ENCODE data around the gene ADIPOQ.
"Not testable (repeated sequence)": the region's sequence is repeated elsewhere in the genome, so short reads cannot be mapped to it uniquely, and the experiment has no call there.

Gene ADIPOQ

DNA sequence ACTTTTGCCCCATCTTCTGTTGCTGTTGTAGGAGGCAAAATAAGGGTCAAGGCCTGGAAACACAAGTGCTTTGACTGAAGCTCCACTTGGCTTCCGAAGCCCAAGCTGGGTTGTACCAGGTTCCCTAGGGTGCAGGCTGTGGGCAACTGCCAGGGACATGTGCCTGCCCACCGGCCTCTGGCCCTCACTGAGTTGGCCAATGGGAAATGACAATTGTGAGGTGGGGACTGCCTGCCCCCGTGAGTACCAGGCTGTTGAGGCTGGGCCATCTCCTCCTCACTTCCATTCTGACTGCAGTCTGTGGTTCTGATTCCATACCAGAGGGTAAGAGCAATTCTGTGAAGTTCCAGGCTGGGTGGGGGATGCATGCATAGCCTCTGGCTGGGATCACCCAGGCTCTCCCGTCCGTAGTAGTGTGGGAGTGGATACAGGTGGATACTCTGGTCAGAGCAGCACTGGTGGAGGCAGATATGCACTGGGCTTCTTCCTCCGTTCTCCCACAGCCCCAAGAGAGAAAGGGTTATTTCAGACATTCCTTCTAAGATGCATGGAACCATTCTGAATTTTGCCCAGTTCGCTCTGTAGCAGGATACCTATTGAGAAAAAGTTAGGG, at the start of gene ADIPOQ:
Gene ADIPOQ, plus strand, starts transcription at position 285 of the 613 bp plus-strand sequence. CDS start 10,349 bp downstream, outside the sequence.
- DNase-seq (ENCODE audit: low read depth in 2 of 3, low spot score in 2 of 3) = no peak

DNA sequence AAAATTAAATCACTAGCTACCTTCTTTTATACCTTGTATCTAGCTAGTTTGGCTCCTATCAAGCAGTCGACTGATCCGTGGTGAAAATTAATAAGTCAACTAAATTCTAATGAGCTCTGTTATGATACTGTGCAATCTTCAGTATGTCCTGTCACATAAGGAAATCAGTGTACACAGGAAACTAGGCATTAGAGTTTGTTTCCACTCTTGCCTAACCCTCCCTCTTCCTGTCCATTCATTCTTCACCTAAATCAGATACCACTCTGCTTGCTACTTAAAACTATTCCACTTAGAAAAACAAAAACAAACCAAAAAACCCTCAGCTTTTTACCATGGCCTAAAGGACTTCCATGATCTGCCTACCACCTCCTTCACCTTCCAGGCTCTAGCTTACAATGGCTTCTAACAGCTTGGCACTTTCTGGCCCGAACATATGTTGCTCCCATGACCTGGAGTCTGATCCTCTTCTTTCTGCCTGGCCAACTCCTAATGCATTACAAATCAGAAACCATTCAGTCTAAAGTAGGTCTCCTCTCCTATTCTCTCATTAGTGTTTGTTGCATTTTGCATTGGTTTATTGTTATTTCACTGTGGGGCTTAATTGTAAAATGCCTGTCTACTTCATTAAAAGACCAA, 44.2 kb upstream of the ADIPOQ start:
- DNase-seq (ENCODE audit: low read depth in 2 of 3, low spot score in 2 of 3) = no peak

DNA sequence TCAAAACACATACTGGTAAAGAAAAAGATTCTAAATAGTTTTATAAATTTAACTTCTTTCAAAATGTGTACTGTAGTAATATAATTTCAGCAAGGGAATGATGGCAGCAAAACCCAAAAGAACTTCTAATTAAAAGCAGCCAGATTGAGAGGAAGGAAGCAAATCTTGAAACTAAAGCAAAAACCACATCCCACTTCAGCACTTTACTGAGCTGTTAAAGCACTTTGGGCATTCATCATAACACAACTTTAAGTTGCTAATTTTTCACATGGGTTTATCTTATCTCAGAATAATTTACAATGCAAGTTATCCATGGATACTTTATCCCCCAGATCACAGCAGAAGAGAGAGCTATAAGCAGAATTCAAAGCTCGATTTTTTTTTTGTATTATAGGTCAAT, 42.2 kb upstream of the ADIPOQ start:
- DNase-seq (ENCODE audit: low read depth in 2 of 3, low spot score in 2 of 3) = no peak

DNA sequence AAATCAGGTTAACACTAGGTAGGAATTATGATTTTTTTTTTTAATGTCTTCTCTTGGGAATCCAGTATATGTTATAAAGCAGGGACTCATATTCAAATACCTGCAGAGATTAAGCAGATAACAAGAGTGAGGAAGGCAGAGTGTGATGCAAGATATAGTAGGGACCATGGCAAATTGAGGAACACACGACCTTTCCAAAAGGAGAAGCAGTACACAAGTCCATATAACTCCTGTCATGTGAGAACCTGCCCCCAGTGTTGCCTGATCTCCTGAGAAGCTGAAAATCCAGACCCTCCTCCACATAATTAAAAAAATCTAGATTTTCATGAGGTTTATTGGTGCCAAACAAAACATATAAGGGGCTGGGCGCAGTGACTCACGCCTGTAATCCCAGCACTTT, 39.8 kb upstream of the ADIPOQ start:
- DNase-seq (ENCODE audit: low read depth in 2 of 3, low spot score in 2 of 3) = no peak

DNA sequence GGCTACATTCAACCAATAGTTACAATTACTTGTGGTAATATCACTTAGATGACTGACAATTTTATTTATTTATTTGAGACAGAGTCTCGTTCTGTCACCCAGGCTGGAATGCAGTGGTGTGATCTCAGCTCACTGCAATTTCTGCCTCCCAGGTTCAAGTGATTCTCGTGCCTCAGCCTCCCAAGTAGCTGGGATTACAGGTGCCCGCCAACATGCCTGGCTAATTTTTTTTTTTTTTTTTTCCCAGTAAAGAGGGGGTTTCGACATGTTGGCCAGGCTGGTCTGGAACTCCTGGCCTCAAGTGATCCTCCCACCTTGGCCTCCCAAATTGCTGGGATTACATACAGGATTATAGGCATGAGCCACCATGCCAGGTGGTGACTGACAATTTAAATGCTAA, 39.1 kb upstream of the ADIPOQ start:
- DNase-seq (ENCODE audit: low read depth in 2 of 3, low spot score in 2 of 3) = not testable (repeated sequence)

DNA sequence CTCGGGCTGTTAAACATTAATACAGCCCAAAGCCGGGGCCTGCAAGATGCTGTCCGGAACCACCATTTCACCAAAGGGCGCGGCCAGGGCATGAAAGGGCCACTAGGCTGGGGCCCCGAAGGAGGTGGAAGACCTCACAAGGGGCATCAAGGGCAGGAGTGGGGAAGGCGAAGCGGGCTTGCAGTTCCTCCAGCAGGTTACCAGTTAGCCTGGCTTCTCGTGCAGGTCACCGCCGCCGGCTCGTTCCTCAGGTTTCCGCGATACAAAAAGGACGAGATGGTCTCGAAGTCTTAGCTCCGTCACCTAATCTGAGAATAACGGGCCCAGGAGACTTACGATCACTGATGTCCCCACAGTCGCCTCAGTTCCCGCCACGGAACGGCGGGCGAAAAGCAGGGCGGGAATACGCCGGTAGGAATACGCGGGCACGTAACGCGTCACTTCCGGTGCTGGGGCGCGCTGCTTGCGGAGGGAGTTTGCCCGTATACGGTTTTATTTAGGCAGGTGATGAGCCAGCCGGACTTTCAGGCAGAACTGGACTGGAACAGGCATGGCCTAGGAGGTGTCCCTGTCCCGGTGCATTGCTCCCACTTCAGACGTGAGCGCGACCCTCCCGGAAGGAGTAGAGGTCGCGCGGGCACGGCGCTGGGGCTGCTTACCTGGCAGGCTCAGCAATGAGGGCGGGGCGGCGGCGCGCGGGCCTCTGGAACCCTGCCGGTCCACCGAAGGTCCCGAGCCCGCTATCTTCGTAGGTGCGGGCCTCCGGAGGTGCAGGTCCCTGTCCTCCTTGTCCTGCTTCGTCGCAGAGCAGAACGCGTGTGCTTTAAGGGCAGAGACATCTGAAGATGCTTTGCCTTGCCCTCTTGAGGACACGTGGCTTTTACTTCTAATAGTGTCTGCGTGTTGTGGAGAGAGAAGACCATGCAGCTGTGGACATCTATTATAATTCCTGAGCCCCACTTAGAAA, 36.1 kb upstream of the ADIPOQ start, which contains the start of gene RFC4:
Gene RFC4, minus strand, starts transcription at position 394 of the 967 bp plus-strand sequence. CDS start 1,769 bp downstream, outside the sequence.
- DNase-seq (ENCODE audit: low read depth in 2 of 3, low spot score in 2 of 3) = peak; percentile 74 to 77 (median 75)

DNA sequence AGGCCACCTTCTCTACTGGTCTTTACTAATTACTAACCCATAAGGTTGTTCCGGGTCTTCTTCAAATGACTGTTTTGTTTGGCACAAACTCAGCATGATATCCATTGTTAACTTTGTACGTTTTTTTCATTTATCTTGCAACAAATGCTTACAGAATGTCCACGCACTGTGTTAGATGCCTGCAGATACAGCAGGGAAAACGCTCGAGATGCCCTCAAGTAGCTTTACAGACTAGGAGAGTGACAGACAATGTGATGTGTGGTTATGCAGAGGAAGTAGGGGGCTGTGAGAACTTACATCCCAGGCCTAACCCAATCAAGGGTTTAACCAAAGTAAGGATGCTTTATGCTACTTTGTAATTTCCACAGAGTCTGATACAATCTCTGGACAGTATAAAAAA, 35.3 kb upstream of the ADIPOQ start:
- no peak for DNase-seq (ENCODE audit: low read depth in 2 of 3, low spot score in 2 of 3)

DNA sequence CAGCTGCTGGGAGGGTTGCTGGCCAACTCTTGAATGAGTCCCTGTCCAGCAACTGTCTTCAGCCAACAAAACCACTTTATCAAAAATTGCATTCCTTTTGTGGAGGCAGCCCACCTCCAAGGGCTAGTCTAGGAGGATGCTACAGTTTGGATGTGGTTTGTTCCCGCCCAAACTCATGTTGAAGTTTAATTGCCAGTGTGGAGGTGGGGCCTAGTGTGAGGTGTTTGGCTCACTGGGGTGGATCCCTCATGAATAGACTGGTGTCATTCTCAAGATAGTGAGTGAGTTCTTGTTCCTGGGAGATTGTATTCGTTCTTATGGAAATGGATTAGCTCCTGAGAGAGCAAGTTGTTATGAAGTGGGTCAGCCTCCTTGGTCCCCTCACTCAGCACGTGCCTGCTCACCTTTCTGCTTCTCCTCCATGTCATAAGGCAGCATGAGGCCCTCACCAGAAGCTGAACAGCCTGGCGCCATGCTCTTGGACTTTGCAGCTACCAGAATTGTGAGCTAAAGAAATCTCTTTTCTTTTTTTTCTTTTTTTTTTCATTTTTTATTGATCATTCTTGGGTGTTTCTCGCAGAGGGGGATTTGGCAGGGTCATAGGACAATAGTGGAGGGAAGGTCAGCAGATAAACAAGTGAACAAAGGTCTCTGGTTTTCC, 32.0 kb upstream of the ADIPOQ start:
- DNase-seq (ENCODE audit: low read depth in 2 of 3, low spot score in 2 of 3) = no peak

DNA sequence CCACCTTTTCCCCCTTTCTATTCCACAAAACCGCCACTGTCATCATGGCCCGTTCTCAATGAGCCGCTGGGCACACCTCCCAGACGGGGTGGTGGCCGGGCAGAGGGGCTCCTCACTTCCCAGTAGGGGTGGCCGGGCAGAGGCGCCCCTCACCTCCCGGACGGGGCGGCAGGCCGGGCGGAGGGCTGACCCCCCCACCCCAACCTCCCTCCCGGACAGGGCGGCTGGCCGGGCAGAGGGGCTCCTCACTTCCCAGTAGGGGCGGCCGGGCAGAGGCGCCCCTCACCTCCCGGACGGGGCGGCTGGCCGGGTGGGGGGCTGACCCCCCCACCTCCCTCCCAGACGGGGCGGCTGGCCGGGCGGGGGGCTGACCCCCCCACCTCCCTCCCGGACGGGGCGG, 31.2 kb upstream of the ADIPOQ start:
- DNase-seq (ENCODE audit: low read depth in 2 of 3, low spot score in 2 of 3) = not testable (repeated sequence)

DNA sequence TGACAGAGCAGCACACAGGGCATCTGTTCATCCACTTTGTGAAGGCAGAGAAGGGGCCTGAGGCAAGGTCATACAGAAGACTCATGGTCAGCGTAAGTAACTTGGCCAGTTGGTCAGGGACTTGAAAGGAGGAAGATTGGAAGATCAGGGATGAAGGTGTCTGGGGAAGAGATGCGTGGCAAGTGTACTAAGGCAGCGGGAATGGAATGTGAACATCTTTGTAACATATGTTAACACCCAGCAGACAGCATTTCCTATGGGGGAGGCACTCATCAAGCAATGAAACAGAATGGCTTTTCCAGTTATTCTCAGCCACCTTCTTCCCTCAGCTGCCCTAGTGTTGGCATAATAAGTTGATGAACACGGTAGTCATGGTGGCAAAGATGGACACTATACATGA, 28.4 kb upstream of the ADIPOQ start:
- no peak for DNase-seq (ENCODE audit: low read depth in 2 of 3, low spot score in 2 of 3)

DNA sequence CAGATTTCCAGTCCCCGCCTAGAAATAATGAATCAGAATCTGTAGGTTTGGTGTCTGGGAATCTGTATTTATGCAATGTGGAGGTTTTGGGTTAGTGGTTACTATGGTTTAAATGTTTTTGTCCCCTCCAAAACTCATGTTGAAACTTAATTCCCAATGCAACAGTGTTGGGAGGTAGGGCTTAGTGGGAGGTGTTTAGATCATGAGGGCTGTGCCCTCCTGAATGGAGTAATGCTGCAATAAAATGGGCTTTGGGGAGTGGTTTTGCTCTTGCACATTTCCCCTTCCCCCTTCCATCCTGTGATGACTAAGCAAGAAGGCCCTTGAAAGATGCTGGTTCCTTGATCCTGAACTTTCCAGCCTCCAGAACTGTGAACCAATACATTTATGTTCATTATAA, 27.1 kb upstream of the ADIPOQ start:
- DNase-seq (ENCODE audit: low read depth in 2 of 3, low spot score in 2 of 3) = no peak

DNA sequence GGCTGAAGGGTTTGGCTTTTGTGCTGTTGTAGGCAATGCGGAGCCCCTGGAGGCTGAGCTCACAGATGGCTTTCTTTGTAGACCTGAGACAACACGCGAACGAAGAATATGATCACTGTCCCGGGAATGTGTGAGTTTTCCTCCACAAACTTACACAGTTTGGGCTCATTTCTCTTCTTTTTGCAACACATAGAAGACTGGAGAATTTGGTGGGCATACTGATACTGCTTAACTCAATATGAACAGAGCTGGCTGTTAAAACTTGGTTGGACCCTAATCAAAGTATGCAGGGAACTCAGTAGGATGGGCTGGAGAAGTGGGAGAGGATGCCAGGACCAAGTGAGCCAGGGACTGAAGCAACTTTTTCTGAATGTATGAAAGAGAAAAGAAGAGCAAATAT, 24.0 kb upstream of the ADIPOQ start:
- DNase-seq (ENCODE audit: low read depth in 2 of 3, low spot score in 2 of 3) = no peak

DNA sequence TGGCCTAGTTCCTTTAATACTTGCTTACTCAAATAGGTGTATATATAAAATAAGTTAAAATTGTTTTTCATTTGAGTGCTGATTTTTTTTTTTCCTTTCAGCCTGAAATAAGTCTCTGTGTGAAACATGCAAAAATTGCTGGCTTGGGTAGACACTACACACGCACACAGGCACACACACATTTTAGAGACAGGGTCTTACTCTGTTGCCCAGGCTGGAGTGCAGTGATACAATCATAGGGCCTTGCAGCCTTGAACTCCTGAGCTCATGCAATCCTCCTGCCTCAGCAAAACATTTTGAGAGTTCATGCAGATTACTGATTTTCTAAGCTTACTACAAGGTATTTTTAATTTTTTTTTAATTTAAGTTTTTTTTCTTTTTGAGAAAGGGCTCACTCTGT, 23.6 kb upstream of the ADIPOQ start:
- no peak for DNase-seq (ENCODE audit: low read depth in 2 of 3, low spot score in 2 of 3)

DNA sequence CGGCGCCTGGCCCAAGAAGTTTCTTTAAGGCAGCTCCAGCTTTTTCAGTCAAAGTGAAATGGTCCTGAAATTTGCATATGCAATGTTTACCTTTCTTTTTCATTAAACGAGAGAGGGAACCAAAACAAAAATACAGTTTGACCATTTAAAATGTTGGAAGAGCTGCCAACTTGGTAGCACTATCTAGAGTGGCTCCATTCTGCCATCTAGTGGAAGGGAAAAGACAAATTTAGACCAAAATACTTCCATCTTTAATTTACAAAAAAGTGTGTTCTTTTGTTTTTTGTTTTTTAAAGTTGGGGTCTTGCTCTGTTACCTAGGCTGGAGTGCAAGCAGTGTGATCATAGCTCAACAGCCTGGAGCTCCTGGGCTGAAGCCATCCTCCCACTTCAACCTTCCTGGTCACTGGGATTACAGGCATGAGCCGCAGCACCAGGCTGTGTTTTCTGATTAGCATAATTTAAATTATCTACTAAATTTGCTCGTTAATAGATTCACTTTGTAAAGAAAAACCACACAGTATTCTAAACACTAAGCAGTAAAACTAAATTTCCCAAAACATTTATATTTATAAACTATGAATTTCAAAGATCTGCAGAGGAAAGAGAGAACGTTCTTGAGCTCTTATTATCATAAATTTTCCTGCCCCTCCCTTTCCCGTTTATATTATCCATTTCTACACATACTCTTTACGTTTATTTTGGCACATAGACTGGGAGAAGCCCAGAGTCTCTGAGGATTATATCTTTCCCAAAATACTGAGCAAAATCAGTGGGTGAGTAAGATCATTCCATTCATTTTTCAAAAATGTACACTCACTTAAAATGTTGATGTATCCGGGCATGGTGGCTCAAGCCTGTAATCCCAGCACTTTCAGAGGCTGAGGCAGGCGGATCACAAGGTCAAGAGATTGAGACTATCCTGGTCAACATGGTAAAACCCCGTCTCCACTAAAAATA, 20.8 kb upstream of the ADIPOQ start:
- no peak for DNase-seq (ENCODE audit: low read depth in 2 of 3, low spot score in 2 of 3)

DNA sequence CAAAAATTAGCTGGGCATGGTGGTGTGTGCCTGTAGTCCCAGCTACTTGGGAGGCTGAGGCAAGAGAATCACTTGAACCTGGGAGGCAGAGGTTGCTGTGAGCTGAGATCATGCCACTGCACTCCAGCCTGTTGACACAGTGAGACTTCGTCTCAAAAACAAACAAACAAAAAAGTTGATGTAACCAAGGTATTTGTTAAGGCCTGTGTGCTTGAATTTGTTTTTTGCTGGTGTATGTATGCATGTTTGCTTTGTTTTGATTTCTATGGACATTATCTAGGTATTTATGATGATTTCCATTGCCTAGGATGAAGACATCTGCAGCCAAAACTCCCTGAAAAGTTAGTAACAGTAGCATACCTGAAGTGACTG, 20.1 kb upstream of the ADIPOQ start:
- DNase-seq (ENCODE audit: low read depth in 2 of 3, low spot score in 2 of 3) = not testable (repeated sequence)

DNA sequence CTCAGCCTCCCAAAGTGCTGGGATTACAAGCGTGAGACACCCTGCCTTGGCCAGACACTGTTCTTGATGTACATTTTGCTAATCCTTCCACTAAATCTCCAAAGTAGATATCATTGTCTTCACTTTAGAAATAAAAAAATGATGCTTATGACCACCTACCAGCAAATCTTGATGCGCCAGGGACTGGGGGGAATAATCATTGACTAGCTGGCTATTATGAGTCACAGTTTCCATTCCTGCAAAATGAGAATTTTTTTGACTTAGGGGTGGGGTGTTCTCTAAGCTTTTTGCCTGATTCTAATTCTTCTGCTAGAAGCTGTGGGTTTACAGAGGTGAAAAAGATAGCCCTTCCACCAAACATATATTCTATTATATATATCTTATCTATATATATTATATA, 19.1 kb upstream of the ADIPOQ start:
- DNase-seq (ENCODE audit: low read depth in 2 of 3, low spot score in 2 of 3) = no peak

DNA sequence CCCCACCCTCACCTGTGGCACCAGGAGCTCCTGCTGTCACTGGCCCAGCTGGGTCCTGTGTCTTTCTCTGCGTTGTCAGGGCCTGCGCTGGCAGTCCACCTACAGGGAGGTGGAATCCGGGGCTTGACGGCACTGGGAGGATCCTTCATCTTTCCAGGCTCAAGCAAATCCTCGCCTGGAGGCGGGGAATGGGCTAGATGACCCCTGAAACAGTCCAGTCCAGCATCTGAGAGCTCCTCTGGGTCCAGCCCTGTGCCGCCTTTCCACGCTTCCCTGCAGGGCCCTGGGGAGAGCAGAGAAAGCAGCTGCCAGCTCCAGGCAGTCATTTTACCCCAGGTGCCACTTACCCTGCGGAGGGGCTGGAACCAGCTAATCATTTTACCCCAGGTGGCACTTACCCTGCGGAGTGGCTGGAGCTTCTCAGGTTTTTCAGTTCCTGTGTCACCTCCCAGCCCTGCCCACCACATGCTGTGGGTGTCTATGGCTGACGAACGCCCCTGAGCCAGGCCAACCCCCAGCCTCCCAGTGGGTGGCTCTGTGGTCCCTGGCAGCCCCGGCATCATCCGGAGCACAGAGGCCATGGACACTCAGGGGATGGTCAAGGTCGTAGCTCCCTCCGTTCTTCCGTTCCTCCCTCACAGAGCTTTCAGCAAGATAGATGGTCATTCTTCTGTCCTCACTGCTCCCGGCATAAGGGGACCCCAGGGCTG, 17.9 kb upstream of the ADIPOQ start:
- DNase-seq (ENCODE audit: low read depth in 2 of 3, low spot score in 2 of 3) = no peak

DNA sequence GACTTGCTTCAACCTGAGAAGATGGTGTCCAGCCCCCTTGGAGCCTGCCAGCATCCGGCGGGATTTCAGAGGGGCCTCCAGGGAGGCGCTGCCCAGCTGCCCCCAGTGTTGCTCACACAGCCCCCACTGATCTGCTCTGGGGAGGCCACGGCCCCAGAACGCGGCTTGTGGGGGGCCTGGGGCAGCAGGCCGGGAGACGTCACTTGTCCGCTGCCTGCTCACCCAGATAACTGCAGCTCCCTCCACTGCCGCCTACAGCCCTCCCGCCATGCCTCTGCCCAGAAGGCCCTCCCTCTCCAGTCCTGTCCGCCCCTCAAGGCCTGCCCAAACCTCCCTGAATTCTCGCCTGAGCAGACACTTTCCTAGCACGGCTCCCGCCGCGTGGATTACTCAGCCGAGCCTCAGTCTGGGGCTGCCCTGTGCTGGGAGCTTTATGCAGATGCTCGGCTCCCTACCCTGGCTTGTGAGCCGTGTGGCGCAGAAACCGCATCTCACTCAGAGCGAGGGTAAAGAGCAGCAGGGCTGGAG, 17.2 kb upstream of the ADIPOQ start:
- DNase-seq (ENCODE audit: low read depth in 2 of 3, low spot score in 2 of 3) = peak in 1 of 3 experiments; percentile 26

DNA sequence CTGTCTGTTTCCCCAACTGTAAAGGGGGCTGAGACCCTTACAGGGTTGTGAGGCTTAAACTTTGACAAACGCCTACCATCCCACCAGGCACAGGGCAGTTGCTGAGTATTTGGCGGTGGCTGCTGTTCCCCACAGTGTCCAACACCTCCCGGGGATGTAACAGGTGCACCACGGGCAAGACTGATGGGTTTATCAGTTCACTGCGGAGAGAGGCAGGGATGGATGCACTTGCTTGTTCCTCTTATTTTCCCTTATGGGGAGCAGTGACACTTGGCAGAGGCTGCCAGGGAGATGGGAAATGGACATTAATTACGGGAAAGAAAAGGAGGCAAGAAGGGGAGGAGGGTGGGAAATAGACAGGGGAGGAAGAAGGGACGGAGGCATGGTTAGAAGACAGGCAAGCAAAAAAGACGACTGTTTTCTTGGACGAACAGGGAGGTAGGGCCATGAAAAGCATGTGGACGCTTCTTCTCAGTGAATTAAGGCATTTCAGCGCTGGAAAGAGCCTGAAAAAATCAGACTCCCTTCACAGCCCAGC, 16.6 kb upstream of the ADIPOQ start:
- DNase-seq (ENCODE audit: low read depth in 2 of 3, low spot score in 2 of 3) = no peak

All from activated CD8-positive, alpha-beta memory T cell treated with anti-CD3 and anti-CD28 coated beads for 48 hours (primary cell).